Right lobe of liver (tissue), 6 donors: Measurements from ENCODE around the gene SLC39A5. TPM values are rescaled to one million over a fixed set of nuclear protein-coding genes. Genes with fewer than 3 reads are reported as not detected.

ENCODE experiments used
- ATAC-seq, 4 donors: fragments of 200-7000 bp; cut with Tn5 transposase; one replicate each; pipeline ENCODE4 v1.9.1; 2020; ENCODE audit warnings: mild to moderate bottlenecking in 4 of 4, moderate library complexity in 4 of 4
- DNase-seq, 3 donors: peaks; one replicate each; pipeline ENCODE4 v3.0.0-alpha.2; 2020
- H3K27ac ChIP-seq, 3 donors: fragments of 200-600 bp; one replicate each; pipeline ENCODE4 v1.8.0; 2022
- H3K27me3 ChIP-seq, 2 donors: fragments of 200-600 bp; one replicate each; pipeline ENCODE4 v1.8.0; 2022
- H3K36me3 ChIP-seq, 4 donors: fragments of 200-600 bp; sonication (generic) in 1 of 4; one replicate each; pipeline versions ENCODE4 v1.5.1 to v1.8.0; 2017 to 2022; ENCODE audit warnings: control low read depth in 1 of 4
- H3K4me1 ChIP-seq, 4 donors: fragments of 200-600 bp; sonication (generic) in 1 of 4; one replicate each; pipeline versions ENCODE4 v1.5.1 to v1.8.0; 2017 to 2022; ENCODE audit warnings: control low read depth in 1 of 4
- H3K4me3 ChIP-seq, 3 donors: fragments of 200-600 bp; one replicate each; pipeline ENCODE4 v1.8.0; 2022
- H3K9me3 ChIP-seq, 4 donors: fragments of 200-600 bp; sonication (generic) in 1 of 4; one replicate each; pipeline versions ENCODE4 v1.5.1 to v1.8.0; 2017 to 2022; ENCODE audit warnings: control low read depth in 1 of 4
- POLR2A ChIP-seq: fragments of 450-650 bp; IDR thresholded peaks from one replicate; pipeline ENCODE4 v1.6.1; 2017; ENCODE audit warnings: antibody characterized with exemption, mild to moderate bottlenecking
- WGBS: methylation state at CpG from one replicate; pipeline ENCODE4 v1.1.6; 2018; ENCODE audit warnings: low coverage, low lambda C conversion rate; ENCODE audit not compliant: insufficient coverage; ENCODE audit errors: missing lambda C conversion rate; 5-methylcytosine and 5-hydroxymethylcytosine counted together
- intact Hi-C, 2 donors: fragments of 100-400 bp; cut with DNase I; formaldehyde crosslinking; loops; one replicate each; pipeline versions ENCODE4 v1.11.2 to v1.14.1; 2022
- total RNA-seq, 6 experiments: library from RNA; depleted of rRNA in 2 of 6; stranded (reverse); fragments of >200 nt in 2 of 6; fragmentation: NEBNext Ultra II Directional in 3 of 6; extraction: Animal tissue kit (Norgen Biotek cat#: 25700) in 3 of 6; gene quantifications; one replicate each; pipeline versions ENCODE4 v1.1.0 to v1.2.4, GENCODE V29; 2016 to 2023
- TF ChIP-seq, protein P1 (sequence below), 4 donors: fragments of 200-600 bp in 3 of 4; fragments of 450-650 bp in 1 of 4; IDR thresholded peaks; one replicate each; pipeline versions ENCODE4 v1.5.1 to v1.8.0; 2016 to 2022; ENCODE audit warnings: antibody characterized with exemption in 4 of 4, mild to moderate bottlenecking in 2 of 4
- donor health status: DM: no; HTN: yes; CAD: no.
- donor health status: DM: no; HTN: no; CAD: no.
- donor health status: DM: no; HTN: no; CAD: no.
- donor health status: DM: no; HTN: yes; CAD: no.
- donor health status: DM: no; HTN: yes; CAD: no.

SLC39A5 gene
- total RNA-seq, 6 experiments from 2014 or later = 39.7 to 209 (median 110) TPM

DNA sequence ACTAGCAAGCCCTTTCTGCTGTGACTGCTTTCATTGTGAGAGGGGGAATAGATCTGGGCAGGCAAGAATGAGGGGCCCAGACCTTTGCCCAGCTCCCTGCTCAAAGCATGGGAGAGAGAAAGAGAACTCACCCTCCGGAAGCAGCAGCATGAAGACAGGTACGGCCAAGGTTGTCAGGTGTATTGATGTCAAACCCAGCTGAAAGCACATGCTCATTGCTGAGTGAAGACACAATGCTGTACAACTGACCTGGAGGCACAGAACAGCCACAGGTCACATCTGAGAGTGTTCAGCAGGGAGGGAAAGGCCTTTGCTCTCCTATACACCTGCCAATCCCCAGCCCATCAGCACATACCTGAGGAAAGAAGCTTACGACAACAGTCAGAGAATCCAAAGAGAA, 22.8 kb downstream of the SLC39A5 start:
- Histone ChIP-seq H3K27ac (no peak overlapping the region), H3K4me3 (no peak overlapping the region), H3K9me3 (no peaks in the 10 kb centered on the region), H3K4me1 (peaks cover 0 to 10% (median 5%) of the 10 kb centered on the region in 4 donors), H3K27me3 (no peaks in the 10 kb centered on the region), H3K36me3 (peaks cover 0 to 85% (median 29%) of the 10 kb centered on the region in 4 donors)
- TF ChIP-seq POLR2A = no peak
- TF ChIP-seq, protein P1, sequence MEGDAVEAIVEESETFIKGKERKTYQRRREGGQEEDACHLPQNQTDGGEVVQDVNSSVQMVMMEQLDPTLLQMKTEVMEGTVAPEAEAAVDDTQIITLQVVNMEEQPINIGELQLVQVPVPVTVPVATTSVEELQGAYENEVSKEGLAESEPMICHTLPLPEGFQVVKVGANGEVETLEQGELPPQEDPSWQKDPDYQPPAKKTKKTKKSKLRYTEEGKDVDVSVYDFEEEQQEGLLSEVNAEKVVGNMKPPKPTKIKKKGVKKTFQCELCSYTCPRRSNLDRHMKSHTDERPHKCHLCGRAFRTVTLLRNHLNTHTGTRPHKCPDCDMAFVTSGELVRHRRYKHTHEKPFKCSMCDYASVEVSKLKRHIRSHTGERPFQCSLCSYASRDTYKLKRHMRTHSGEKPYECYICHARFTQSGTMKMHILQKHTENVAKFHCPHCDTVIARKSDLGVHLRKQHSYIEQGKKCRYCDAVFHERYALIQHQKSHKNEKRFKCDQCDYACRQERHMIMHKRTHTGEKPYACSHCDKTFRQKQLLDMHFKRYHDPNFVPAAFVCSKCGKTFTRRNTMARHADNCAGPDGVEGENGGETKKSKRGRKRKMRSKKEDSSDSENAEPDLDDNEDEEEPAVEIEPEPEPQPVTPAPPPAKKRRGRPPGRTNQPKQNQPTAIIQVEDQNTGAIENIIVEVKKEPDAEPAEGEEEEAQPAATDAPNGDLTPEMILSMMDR (IDR thresholded peaks at IDR 0.05) = no peak
- DNase-seq (peak in 1 of 3 donors; percentile 1), ATAC-seq (no peak)
- intact Hi-C loops = no loop called here
- WGBS = 100% methylated on average over 1 of the region's 3 CpGs

DNA sequence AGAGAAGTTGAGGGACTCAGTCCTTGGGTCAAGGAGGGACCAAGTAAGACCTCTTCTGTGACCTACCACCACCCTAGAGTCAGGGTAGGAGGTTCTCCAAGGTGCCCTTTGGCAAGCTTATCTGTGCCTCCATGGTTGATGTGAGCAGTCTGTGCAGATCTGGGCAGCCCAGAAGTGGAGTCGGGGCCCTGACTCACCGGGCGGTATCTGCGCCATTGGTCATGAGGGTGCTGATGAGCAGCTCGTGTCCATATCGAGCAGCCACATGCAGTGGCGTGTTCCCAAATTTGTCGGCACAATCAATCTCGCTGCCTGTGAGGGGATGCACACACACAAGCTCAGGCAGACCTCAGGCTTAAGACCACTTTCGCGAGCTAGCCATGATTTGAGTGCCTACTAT, 23.2 kb downstream of the SLC39A5 start:
- DNase-seq (peak in 1 of 3 donors; percentile 38), ATAC-seq (no peak)
- intact Hi-C loops = no loop called here
- H3K4me3 ChIP-seq = no peak overlapping the region
- H3K9me3 ChIP-seq = no peaks in the 10 kb centered on the region
- no peak overlapping the region for H3K27ac ChIP-seq
- TF ChIP-seq, protein P1 (IDR thresholded peaks at IDR 0.05) = no peak
- TF ChIP-seq POLR2A = no peak
- peaks cover 0 to 80% (median 27%) of the 10 kb centered on the region in 4 donors for H3K36me3 ChIP-seq
- peaks cover 0 to 10% (median 5%) of the 10 kb centered on the region in 4 donors for H3K4me1 ChIP-seq
- WGBS = no CpG with 5 or more reads among the region's 11 CpGs
- H3K27me3 ChIP-seq = no peaks in the 10 kb centered on the region

DNA sequence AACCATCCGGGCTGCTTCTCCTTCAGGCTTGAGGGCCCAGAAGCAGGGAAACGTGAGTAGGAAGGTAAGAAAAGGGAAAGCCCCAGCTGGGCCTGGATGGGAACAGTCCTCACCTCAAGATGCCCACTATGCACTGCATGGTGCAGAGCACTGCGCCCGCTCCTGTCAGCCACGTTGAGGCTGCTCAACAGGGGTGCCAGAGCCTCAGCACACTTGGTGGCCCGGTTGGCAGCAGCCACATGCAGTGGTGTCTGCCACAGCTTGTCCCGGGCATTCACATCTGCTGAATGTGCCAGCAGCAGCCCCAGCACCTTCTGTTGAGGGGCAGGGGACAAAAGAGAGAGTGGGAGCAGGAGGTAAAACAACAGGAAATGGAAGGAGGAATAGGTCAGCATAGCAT, 25.8 kb downstream of the SLC39A5 start:
- 100% methylated on average over 2 of the region's 7 CpGs for WGBS
- DNase-seq (peak in 1 of 3 donors; percentile 46), ATAC-seq (no peak)
- Histone ChIP-seq H3K27me3 (no peaks in the 10 kb centered on the region), H3K9me3 (no peaks in the 10 kb centered on the region), H3K4me1 (peaks cover 0 to 15% (median 7%) of the 10 kb centered on the region in 4 donors), H3K36me3 (peaks cover 0 to 57% (median 22%) of the 10 kb centered on the region in 4 donors), H3K4me3 (no peak overlapping the region), H3K27ac (no peak overlapping the region)
- no peak for TF ChIP-seq POLR2A
- TF ChIP-seq, protein P1 (IDR thresholded peaks at IDR 0.05) = no peak
- intact Hi-C loops = no loop called here

DNA sequence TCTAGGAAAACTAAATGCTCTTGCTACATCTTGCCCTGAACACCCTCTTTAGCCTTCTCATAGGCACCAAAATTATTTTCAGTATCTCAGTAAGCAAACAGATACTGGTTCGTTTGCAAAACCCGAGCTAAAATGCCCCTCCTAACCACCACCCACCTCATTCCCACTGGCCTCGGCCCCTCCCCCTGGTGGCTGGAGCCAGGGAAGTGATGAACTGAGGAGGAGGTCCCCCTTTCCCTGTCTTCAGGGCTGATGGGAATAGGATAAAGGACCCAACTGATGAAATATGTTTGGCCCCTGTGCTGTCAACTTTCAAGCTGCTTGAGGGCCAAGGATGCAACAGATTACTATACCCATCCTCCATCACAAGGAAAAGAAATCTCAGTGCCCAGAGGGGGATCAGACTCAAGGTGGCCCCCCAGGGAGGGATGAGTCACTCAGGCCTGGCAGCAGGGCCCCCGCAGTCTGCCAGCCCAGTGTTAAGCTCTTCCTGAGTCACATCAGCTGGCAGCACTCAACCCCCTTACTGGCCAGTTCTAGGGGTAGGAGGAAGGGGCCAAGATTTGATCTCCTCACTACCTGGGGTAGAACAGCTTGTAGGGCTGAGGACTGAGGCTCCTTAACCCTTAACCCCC, 26.6 kb downstream of the SLC39A5 start:
- WGBS = 33% methylated on average over 3 of the region's 4 CpGs
- no peak overlapping the region for H3K27ac ChIP-seq
- TF ChIP-seq, protein P1 (IDR thresholded peaks at IDR 0.05) = no peak
- no peak for TF ChIP-seq POLR2A
- peaks cover 0 to 15% (median 7%) of the 10 kb centered on the region in 4 donors for H3K4me1 ChIP-seq
- DNase-seq = peak in 1 of 3 donors; percentile 16
- intact Hi-C loops = no loop called here
- H3K27me3 ChIP-seq = no peaks in the 10 kb centered on the region
- peaks cover 0 to 51% (median 21%) of the 10 kb centered on the region in 4 donors for H3K36me3 ChIP-seq
- H3K4me3 ChIP-seq = no peak overlapping the region
- no peak for ATAC-seq
- no peaks in the 10 kb centered on the region for H3K9me3 ChIP-seq
